ENCODE results near the gene ASB10.

DNA sequence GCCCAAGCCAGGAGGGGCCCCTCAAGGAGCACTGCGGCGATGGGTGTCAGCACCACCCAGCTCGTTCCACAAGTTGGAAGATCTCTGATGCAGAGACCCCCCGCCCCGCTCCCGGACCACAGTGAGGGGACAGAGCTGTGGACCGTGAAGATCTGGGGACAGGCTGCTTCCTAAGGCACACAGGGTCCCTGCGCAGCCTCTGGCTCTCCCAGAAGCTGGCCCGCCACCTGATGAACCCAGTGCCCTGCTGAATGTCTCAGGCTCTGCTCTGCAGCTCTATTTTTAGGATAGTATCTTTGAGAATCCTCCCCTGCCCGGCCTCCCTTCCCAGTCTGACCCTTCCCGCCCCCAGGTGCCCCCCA, 49.3 kb downstream of the ASB10 start:
- TF ChIP-seq, protein P1, sequence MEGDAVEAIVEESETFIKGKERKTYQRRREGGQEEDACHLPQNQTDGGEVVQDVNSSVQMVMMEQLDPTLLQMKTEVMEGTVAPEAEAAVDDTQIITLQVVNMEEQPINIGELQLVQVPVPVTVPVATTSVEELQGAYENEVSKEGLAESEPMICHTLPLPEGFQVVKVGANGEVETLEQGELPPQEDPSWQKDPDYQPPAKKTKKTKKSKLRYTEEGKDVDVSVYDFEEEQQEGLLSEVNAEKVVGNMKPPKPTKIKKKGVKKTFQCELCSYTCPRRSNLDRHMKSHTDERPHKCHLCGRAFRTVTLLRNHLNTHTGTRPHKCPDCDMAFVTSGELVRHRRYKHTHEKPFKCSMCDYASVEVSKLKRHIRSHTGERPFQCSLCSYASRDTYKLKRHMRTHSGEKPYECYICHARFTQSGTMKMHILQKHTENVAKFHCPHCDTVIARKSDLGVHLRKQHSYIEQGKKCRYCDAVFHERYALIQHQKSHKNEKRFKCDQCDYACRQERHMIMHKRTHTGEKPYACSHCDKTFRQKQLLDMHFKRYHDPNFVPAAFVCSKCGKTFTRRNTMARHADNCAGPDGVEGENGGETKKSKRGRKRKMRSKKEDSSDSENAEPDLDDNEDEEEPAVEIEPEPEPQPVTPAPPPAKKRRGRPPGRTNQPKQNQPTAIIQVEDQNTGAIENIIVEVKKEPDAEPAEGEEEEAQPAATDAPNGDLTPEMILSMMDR (IDR thresholded peaks at IDR 0.05; ENCODE audit: low read depth, low read length, poor library complexity, severe bottlenecking) = no peak
- no peak for TF ChIP-seq EZH2phosphoT487 (IDR thresholded peaks at IDR 0.05; ENCODE audit: borderline replicate concordance, low read length)

All from DOHH2 (cell line).